HepG2 (cell line): ENCODE results near the gene NUDT3.

Source experiments
- GTF3A ChIP-seq: sonication (generic); formaldehyde crosslinking; conservative IDR thresholded peaks from 2 replicates; pipeline ENCODE4 v1.4.0; 2020; ENCODE audit warnings: mild to moderate bottlenecking, missing genetic modification reagents
- HNRNPUL1 ChIP-seq: fragments of 200-400 bp; formaldehyde crosslinking; IDR thresholded peaks from 2 replicates; pipeline ENCODE4 v1.6.1; 2017; ENCODE audit warnings: low read depth, mild to moderate bottlenecking, low read length, moderate library complexity
- MBD4 ChIP-seq: IDR thresholded peaks from 2 replicates; pipeline ENCODE4 v1.6.1; 2012; ENCODE audit warnings: low read length, inconsistent platforms, borderline replicate concordance
- MXI1 ChIP-seq: IDR thresholded peaks from 3 replicates; pipeline ENCODE4 v1.6.1; 2012; ENCODE audit warnings: low read depth, low read length, inconsistent platforms, borderline replicate concordance
- POLR2AphosphoS5 ChIP-seq: IDR thresholded peaks from 2 replicates; pipeline ENCODE4 v1.6.1; 2012; ENCODE audit warnings: low read depth, low read length
- ZNF138 ChIP-seq: sonication (generic); formaldehyde crosslinking; IDR thresholded peaks from 2 replicates; pipeline ENCODE4 v1.5.0; 2020; ENCODE audit warnings: mild to moderate bottlenecking, low read depth, missing genetic modification reagents
- ZNF274 ChIP-seq: sonication (generic); formaldehyde crosslinking; IDR thresholded peaks from 2 replicates; pipeline ENCODE4 v1.5.1; 2020; ENCODE audit warnings: mild to moderate bottlenecking, missing genetic modification reagents
- TF ChIP-seq, protein P1 (sequence below): sonication (generic); formaldehyde crosslinking; IDR thresholded peaks from 2 replicates; pipeline ENCODE4 v1.5.0; 2020; ENCODE audit warnings: mild to moderate bottlenecking, missing genetic modification reagents, moderate library complexity
- TF ChIP-seq, protein P2 (sequence below), 2 experiments: IDR thresholded peaks; 2 replicates each; pipeline ENCODE4 v1.6.1; 2011 to 2012; ENCODE audit warnings: low read length in 2 of 2, borderline replicate concordance in 1 of 2, low read depth in 1 of 2, mild to moderate bottlenecking in 1 of 2, moderate library complexity in 1 of 2

DNA sequence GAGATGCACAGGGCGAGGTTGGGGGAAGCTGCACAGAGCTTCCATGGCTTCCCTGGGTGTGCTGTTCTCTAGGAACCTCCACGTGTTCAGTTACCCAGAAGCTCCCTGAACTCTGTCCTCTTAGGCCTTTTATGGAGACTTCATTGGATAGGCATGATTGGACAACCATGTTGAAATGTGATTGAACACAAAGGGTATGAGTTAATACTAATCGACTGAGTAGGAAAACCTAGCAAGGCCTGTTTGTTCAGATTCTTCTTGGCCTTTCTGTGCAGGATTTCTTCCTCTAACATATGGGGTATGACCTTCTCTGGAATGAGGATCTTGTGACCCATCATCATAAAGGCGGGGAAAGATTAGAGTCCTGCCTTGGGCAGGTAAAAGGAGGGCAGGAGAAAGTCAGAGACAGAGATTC is 73.0 kb downstream of the NUDT3 start:
- TF ChIP-seq MXI1 (no peak), ZNF138 (CRISPR knock-in tag) (no peak), ZNF274 (CRISPR knock-in tag) (no peak), MBD4 (no peak), POLR2AphosphoS5 (no peak), HNRNPUL1 (no peak), GTF3A (CRISPR knock-in tag) (no peak)
- TF ChIP-seq, protein P1, sequence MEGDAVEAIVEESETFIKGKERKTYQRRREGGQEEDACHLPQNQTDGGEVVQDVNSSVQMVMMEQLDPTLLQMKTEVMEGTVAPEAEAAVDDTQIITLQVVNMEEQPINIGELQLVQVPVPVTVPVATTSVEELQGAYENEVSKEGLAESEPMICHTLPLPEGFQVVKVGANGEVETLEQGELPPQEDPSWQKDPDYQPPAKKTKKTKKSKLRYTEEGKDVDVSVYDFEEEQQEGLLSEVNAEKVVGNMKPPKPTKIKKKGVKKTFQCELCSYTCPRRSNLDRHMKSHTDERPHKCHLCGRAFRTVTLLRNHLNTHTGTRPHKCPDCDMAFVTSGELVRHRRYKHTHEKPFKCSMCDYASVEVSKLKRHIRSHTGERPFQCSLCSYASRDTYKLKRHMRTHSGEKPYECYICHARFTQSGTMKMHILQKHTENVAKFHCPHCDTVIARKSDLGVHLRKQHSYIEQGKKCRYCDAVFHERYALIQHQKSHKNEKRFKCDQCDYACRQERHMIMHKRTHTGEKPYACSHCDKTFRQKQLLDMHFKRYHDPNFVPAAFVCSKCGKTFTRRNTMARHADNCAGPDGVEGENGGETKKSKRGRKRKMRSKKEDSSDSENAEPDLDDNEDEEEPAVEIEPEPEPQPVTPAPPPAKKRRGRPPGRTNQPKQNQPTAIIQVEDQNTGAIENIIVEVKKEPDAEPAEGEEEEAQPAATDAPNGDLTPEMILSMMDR (CRISPR knock-in tag): no peak
- TF ChIP-seq, protein P2, sequence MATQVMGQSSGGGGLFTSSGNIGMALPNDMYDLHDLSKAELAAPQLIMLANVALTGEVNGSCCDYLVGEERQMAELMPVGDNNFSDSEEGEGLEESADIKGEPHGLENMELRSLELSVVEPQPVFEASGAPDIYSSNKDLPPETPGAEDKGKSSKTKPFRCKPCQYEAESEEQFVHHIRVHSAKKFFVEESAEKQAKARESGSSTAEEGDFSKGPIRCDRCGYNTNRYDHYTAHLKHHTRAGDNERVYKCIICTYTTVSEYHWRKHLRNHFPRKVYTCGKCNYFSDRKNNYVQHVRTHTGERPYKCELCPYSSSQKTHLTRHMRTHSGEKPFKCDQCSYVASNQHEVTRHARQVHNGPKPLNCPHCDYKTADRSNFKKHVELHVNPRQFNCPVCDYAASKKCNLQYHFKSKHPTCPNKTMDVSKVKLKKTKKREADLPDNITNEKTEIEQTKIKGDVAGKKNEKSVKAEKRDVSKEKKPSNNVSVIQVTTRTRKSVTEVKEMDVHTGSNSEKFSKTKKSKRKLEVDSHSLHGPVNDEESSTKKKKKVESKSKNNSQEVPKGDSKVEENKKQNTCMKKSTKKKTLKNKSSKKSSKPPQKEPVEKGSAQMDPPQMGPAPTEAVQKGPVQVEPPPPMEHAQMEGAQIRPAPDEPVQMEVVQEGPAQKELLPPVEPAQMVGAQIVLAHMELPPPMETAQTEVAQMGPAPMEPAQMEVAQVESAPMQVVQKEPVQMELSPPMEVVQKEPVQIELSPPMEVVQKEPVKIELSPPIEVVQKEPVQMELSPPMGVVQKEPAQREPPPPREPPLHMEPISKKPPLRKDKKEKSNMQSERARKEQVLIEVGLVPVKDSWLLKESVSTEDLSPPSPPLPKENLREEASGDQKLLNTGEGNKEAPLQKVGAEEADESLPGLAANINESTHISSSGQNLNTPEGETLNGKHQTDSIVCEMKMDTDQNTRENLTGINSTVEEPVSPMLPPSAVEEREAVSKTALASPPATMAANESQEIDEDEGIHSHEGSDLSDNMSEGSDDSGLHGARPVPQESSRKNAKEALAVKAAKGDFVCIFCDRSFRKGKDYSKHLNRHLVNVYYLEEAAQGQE (IDR thresholded peaks at IDR 0.05; ENCODE audit: borderline replicate concordance in 1 of 2, low read depth in 1 of 2, low read length in 2 of 2): no peak
